Testis (tissue), 2 donors: ENCODE measurements around the gene SHC2.

ENCODE experiments used
- POLR2A ChIP-seq: fragments of 450-650 bp; IDR thresholded peaks from one replicate; pipeline ENCODE4 v1.6.1; 2017; ENCODE audit warnings: antibody characterized with exemption, mild to moderate bottlenecking, moderate library complexity
- TF ChIP-seq, protein P1 (sequence below), 3 experiments: fragments of 450-650 bp in 2 of 3; fragments of 200-600 bp in 1 of 3; sonication (generic) in 1 of 3; IDR thresholded peaks; one replicate each; pipeline ENCODE4 v1.5.1; 2016 to 2019; ENCODE audit warnings: antibody characterized with exemption in 3 of 3, mild to moderate bottlenecking in 2 of 3, moderate library complexity in 1 of 3

DNA sequence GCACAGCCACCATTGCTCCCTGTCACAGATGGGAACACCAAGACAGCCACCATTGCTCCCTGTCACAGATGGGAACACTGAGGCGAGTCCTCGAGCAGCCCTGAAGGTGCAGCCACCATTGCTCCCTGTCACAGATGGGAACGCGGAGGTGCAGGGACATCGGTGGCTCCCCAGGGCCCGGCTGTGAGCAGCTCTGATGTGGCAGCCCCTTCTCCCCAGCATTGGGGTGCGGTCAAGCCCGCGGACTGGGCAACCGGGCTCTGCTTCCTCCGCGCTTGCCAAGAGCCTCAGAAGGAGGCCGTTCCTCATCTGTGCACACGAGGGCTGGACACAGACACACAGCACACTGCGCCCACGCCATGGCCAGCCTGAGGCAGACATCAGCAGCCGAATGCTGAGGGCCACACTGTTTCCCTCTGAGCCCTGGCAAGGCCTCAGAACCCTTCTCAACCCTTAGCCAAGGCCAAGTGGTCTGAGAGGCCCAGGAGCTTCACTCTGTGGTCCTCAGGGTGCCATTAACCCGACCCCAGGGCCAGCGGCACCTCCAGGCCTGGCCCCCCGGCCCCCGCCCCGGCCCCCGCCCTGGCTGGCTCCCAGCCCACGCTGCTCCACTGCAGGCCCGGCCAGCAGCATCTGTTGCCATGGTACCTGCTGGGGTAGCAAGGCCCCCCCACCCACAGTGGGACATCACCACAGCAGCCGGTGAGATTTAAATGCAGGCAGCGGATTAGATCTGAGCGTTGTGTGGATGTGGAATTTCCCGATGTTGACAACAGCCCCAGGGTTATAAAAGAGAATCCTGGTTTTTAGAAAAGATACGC, 70.2 kb downstream of the SHC2 start:
- TF ChIP-seq, protein P1, sequence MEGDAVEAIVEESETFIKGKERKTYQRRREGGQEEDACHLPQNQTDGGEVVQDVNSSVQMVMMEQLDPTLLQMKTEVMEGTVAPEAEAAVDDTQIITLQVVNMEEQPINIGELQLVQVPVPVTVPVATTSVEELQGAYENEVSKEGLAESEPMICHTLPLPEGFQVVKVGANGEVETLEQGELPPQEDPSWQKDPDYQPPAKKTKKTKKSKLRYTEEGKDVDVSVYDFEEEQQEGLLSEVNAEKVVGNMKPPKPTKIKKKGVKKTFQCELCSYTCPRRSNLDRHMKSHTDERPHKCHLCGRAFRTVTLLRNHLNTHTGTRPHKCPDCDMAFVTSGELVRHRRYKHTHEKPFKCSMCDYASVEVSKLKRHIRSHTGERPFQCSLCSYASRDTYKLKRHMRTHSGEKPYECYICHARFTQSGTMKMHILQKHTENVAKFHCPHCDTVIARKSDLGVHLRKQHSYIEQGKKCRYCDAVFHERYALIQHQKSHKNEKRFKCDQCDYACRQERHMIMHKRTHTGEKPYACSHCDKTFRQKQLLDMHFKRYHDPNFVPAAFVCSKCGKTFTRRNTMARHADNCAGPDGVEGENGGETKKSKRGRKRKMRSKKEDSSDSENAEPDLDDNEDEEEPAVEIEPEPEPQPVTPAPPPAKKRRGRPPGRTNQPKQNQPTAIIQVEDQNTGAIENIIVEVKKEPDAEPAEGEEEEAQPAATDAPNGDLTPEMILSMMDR (IDR thresholded peaks at IDR 0.05): no peak
- TF ChIP-seq POLR2A: no peak
